CD14-positive monocyte (primary cell): ENCODE measurements around the gene CCDC88B. TPM values are rescaled to one million over a fixed set of nuclear protein-coding genes. Genes with fewer than 3 reads are reported as not detected.
"Not testable (repeated sequence)": the region's sequence is repeated elsewhere in the genome, so short reads cannot be mapped to it uniquely, and the experiment has no call there.

Source experiments
- DNase-seq, 3 donors: peaks; one replicate each; pipeline ENCODE4 v3.0.0-alpha.2; 2011 to 2022
- H2AFZ ChIP-seq: 2 replicates; pipeline ENCODE4 v1.6.0; 2012; ENCODE audit warnings: mild to moderate bottlenecking, low read depth, low read length, inconsistent platforms; ENCODE audit not compliant: insufficient read depth, poor library complexity, severe bottlenecking
- H3K27ac ChIP-seq, 2 donors: 1 replicate in 1 of 2; 2 replicates in 1 of 2; pipeline ENCODE4 v1.5.1; 2012 to 2013; ENCODE audit warnings: low read length in 2 of 2, control low read depth in 1 of 2, inconsistent platforms in 1 of 2, low read depth in 1 of 2, mild to moderate bottlenecking in 1 of 2
- H3K27me3 ChIP-seq, 2 donors: one replicate each; pipeline versions ENCODE4 v1.6.0 to v1.6.1; 2011 to 2013; ENCODE audit warnings: low read length in 2 of 2; ENCODE audit not compliant: control insufficient read depth in 2 of 2, insufficient read depth in 2 of 2
- H3K36me3 ChIP-seq, 2 donors: replicated peaks in 1 of 2; 1 replicate in 1 of 2; 2 replicates in 1 of 2; pipeline versions ENCODE4 v1.5.1 to v1.6.1; 2012 to 2013; ENCODE audit warnings: low read length in 2 of 2, control low read depth in 1 of 2, inconsistent platforms in 1 of 2, mild to moderate bottlenecking in 1 of 2; ENCODE audit not compliant: insufficient read depth in 2 of 2, control insufficient read depth in 1 of 2
- H3K4me1 ChIP-seq, 2 donors: 1 replicate in 1 of 2; 2 replicates in 1 of 2; pipeline versions ENCODE4 v1.5.1 to v1.6.1; 2012 to 2013; ENCODE audit warnings: low read length in 2 of 2, control low read depth in 1 of 2, inconsistent platforms in 1 of 2, mild to moderate bottlenecking in 1 of 2, moderate library complexity in 1 of 2; ENCODE audit not compliant: insufficient read depth in 2 of 2, control insufficient read depth in 1 of 2
- H3K4me2 ChIP-seq: replicated peaks from 2 replicates; pipeline ENCODE3; 2012; ENCODE audit warnings: low read length, moderate library complexity, mild to moderate bottlenecking; ENCODE audit not compliant: poor library complexity, severe bottlenecking; ENCODE audit errors: extremely low read depth
- H3K4me3 ChIP-seq, 3 experiments: fragments of 200-600 bp in 1 of 3; sonication (generic) in 1 of 3; replicated peaks in 1 of 3; 1 replicate in 2 of 3; 2 replicates in 1 of 3; pipeline ENCODE4 v1.5.1; 2011 to 2013; ENCODE audit warnings: low read length in 3 of 3, mild to moderate bottlenecking in 3 of 3, control low read depth in 2 of 3, low read depth in 2 of 3, inconsistent platforms in 1 of 3, moderate library complexity in 1 of 3
- H3K79me2 ChIP-seq: 2 replicates; pipeline ENCODE4 v1.6.0; 2012; ENCODE audit warnings: mild to moderate bottlenecking, control low read depth, inconsistent platforms, low read length, moderate library complexity; ENCODE audit not compliant: insufficient read depth
- H3K9ac ChIP-seq: 2 replicates; pipeline ENCODE4 v1.6.0; 2017; ENCODE audit warnings: low read length, mild to moderate bottlenecking; ENCODE audit not compliant: insufficient read depth, poor library complexity, severe bottlenecking
- H3K9me3 ChIP-seq, 2 donors: replicated peaks in 1 of 2; 1 replicate in 1 of 2; 2 replicates in 1 of 2; pipeline versions ENCODE4 v1.5.1 to v1.6.1; 2012 to 2013; ENCODE audit warnings: low read length in 2 of 2, control low read depth in 1 of 2; ENCODE audit not compliant: control insufficient read depth in 1 of 2, insufficient read depth in 1 of 2
- H4K20me1 ChIP-seq: 2 replicates; pipeline ENCODE4 v1.6.0; 2012; ENCODE audit warnings: mild to moderate bottlenecking, low read length, control low read depth, moderate library complexity; ENCODE audit not compliant: insufficient read depth
- H3K27ac Mint-ChIP-seq, 7 donors: one replicate each; pipeline ENCODE4 v1.8.0; 2020; ENCODE audit warnings: mild to moderate bottlenecking in 7 of 7, mixed read lengths in 7 of 7, moderate library complexity in 6 of 7, inconsistent platforms in 2 of 7
- H3K27me3 Mint-ChIP-seq, 3 donors: one replicate each; pipeline ENCODE4 v1.8.0; 2021 to 2022; ENCODE audit warnings: low read depth in 3 of 3, mild to moderate bottlenecking in 3 of 3, mixed read lengths in 3 of 3, moderate library complexity in 3 of 3, inconsistent platforms in 1 of 3
- H3K36me3 Mint-ChIP-seq, 2 donors: one replicate each; pipeline ENCODE4 v1.8.0; 2020; ENCODE audit warnings: mixed read lengths in 2 of 2, inconsistent platforms in 1 of 2, mild to moderate bottlenecking in 1 of 2
- H3K4me1 Mint-ChIP-seq: one replicate; pipeline ENCODE4 v1.8.0; 2020; ENCODE audit warnings: mild to moderate bottlenecking, mixed read lengths
- H3K4me3 Mint-ChIP-seq, 2 donors: one replicate each; pipeline ENCODE4 v1.8.0; 2020; ENCODE audit warnings: mild to moderate bottlenecking in 2 of 2, mixed read lengths in 2 of 2, moderate library complexity in 1 of 2
- H3K9me3 Mint-ChIP-seq, 7 donors: one replicate each; pipeline ENCODE4 v1.8.0; 2020 to 2022; ENCODE audit warnings: mixed read lengths in 7 of 7, mild to moderate bottlenecking in 6 of 7, moderate library complexity in 6 of 7, inconsistent platforms in 2 of 7
- WGBS: methylation state at CpG from one replicate; pipeline ENCODE4 v1.1.5; 2013; ENCODE audit warnings: missing lambda C conversion rate; ENCODE audit not compliant: insufficient coverage; 5-methylcytosine and 5-hydroxymethylcytosine counted together
- intact Hi-C, 2 donors: fragments of 100-400 bp; cut with micrococcal nuclease; formaldehyde crosslinking; loops; one replicate each; pipeline versions ENCODE4 v1.15.0 to v1.15.1; 2023
- polyA plus RNA-seq, 3 donors: library from polyadenylated mRNA; depleted of rRNA in 1 of 3; unstranded in 2 of 3; stranded (reverse) in 1 of 3; fragments of 300-500 nt in 2 of 3; fragments of >200 nt in 1 of 3; fragmentation: Illumina TruSeq in 2 of 3; gene quantifications; 1 replicate in 2 of 3; 2 replicates in 1 of 3; pipeline ENCODE4 v1.2.3, GENCODE V29; 2012 to 2021
- TF ChIP-seq, protein P1 (sequence below): fragments of 200-600 bp; IDR thresholded peaks from one replicate; pipeline ENCODE4 v1.8.0; 2022; ENCODE audit warnings: antibody characterized with exemption, mild to moderate bottlenecking

CCDC88B gene
- polyA plus RNA-seq, 3 donors = 8.2 to 215 (median 18.9) TPM

DNA sequence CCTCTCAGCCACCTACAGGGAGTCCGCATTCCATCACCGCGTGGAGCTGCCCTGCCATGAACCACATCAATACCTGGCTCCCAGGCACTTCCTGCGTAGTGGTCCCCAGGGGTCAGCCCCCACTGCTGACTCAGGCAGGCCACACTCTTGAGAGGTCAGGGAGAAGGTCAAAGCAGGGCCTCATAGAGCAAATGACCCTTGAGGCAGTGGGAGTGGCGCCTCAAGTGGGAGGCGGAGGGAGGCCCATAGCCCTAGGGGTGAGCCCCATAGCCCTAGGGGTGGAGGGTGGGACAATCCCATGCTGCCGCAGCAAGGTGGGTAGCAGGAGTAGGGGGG lies 17.1 kb upstream of the CCDC88B start:
- intact Hi-C loops = no loop called here
- H3K4me2 ChIP-seq = no peak overlapping the region
- H3K36me3 ChIP-seq = peaks cover 19 to 30% of the 10 kb centered on the region in 2 donors
- H3K9ac ChIP-seq = no peak overlapping the region
- no peak overlapping the region for H3K27ac Mint-ChIP-seq
- H2AFZ ChIP-seq = no peak overlapping the region
- no peak for DNase-seq
- peaks cover 15% of the 10 kb centered on the region for H3K4me1 Mint-ChIP-seq
- H4K20me1 ChIP-seq = no peaks in the 10 kb centered on the region
- TF ChIP-seq, protein P1, sequence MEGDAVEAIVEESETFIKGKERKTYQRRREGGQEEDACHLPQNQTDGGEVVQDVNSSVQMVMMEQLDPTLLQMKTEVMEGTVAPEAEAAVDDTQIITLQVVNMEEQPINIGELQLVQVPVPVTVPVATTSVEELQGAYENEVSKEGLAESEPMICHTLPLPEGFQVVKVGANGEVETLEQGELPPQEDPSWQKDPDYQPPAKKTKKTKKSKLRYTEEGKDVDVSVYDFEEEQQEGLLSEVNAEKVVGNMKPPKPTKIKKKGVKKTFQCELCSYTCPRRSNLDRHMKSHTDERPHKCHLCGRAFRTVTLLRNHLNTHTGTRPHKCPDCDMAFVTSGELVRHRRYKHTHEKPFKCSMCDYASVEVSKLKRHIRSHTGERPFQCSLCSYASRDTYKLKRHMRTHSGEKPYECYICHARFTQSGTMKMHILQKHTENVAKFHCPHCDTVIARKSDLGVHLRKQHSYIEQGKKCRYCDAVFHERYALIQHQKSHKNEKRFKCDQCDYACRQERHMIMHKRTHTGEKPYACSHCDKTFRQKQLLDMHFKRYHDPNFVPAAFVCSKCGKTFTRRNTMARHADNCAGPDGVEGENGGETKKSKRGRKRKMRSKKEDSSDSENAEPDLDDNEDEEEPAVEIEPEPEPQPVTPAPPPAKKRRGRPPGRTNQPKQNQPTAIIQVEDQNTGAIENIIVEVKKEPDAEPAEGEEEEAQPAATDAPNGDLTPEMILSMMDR = no peak
- WGBS = 98% methylated on average over 7 of the region's 7 CpGs
- H3K9me3 ChIP-seq = no peaks in the 10 kb centered on the region
- H3K4me1 ChIP-seq = peaks cover 12 to 19% of the 10 kb centered on the region in 2 donors
- H3K27me3 Mint-ChIP-seq = peaks cover 0 to 4% (median 0%) of the 10 kb centered on the region in 3 donors
- H3K4me3 ChIP-seq = no peak overlapping the region
- H3K27ac ChIP-seq = no peak overlapping the region
- no peak overlapping the region for H3K4me3 Mint-ChIP-seq
- H3K27me3 ChIP-seq = no peaks in the 10 kb centered on the region
- H3K36me3 Mint-ChIP-seq = peaks cover 24 to 37% of the 10 kb centered on the region in 2 donors
- peaks cover 4% of the 10 kb centered on the region for H3K79me2 ChIP-seq
- peaks cover 0 to 7% (median 3%) of the 10 kb centered on the region in 7 donors for H3K9me3 Mint-ChIP-seq

DNA sequence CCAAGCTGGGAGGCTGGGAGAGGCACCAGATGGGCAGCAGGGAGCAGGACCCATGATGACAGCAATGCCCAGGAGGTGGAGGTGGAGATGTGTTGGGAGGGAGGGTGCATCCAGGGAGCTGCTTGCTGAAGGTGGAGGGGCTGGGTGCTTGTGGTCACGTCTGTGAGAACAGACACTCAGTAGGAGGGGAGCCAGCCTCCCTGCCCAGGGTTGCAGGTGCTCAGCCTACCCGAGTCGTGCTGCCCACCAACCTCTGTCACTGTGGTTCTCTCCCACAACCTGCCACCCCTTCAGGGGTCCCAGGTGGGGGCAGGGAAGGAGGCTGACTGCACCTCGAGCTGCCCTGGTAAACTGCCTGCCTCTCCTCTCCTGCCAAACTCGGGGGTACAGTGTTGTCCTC lies 16.6 kb upstream of the CCDC88B start:
- H3K4me1 Mint-ChIP-seq = peaks cover 16% of the 10 kb centered on the region

DNA sequence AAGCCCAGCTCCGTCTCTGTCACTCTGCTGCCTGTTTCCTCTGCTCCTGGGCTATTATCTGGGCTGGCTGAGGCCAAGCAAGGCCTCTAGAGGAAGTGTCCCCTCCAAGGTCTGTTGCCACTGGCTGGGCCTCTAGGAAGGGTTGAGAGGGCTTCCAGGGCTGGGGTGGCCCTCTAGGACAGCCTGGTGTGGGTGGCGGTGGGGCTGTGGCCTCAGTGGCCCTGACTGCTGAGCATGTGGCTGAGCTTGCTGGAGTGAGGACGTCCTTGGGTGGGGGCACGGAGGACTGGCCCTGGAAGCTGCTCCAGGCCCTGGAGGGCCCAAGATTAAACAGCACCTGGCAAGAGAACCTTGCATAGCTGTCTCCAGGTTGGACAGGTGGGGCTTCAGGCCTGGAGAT lies 16.0 kb upstream of the CCDC88B start:
- WGBS = 81% methylated on average over 4 of the region's 4 CpGs
- DNase-seq, H4K20me1 ChIP-seq, H3K27ac Mint-ChIP-seq, H3K27ac ChIP-seq, H3K4me3 Mint-ChIP-seq, H3K4me2 ChIP-seq, H3K9ac ChIP-seq, H3K4me3 ChIP-seq, H3K4me1 ChIP-seq, H3K79me2 ChIP-seq, H3K9me3 Mint-ChIP-seq, H2AFZ ChIP-seq, H3K27me3 ChIP-seq, H3K27me3 Mint-ChIP-seq, intact Hi-C loops, H3K9me3 ChIP-seq: not testable (repeated sequence)
- Mint-ChIP-seq H3K36me3 (peaks cover 24 to 37% of the 10 kb centered on the region in 2 donors), H3K4me1 (peaks cover 14% of the 10 kb centered on the region)
- peaks cover 19 to 30% of the 10 kb centered on the region in 2 donors for H3K36me3 ChIP-seq

More for the DNA sequence above, 16.6 kb upstream of the CCDC88B start:
- intact Hi-C loops = no loop called here
- Mint-ChIP-seq H3K4me3 (no peak overlapping the region), H3K27me3 (peaks cover 0 to 4% (median 0%) of the 10 kb centered on the region in 3 donors), H3K9me3 (peaks cover 0 to 7% (median 3%) of the 10 kb centered on the region in 7 donors), H3K36me3 (peaks cover 24 to 37% of the 10 kb centered on the region in 2 donors), H3K27ac (no peak overlapping the region)
- Histone ChIP-seq H4K20me1 (no peaks in the 10 kb centered on the region), H3K4me1 (peaks cover 12 to 16% of the 10 kb centered on the region in 2 donors), H3K4me3 (no peak overlapping the region), H3K79me2 (peaks cover 4% of the 10 kb centered on the region), H3K27me3 (no peaks in the 10 kb centered on the region), H3K4me2 (no peak overlapping the region), H3K36me3 (peaks cover 19 to 30% of the 10 kb centered on the region in 2 donors), H3K9ac (no peak overlapping the region), H3K9me3 (no peaks in the 10 kb centered on the region), H2AFZ (no peak overlapping the region), H3K27ac (no peak overlapping the region)
- no peak for DNase-seq
- 90% methylated on average over 1 of the region's 5 CpGs for WGBS
- TF ChIP-seq, protein P1 = no peak
